Nephron (organoid): Measurements from ENCODE around the gene ARMH3.

Experiments used
- H3K27ac Mint-ChIP-seq, 3 experiments: 2 replicates each; pipeline ENCODE4 v1.8.0; 2020; ENCODE audit warnings: mixed read lengths in 3 of 3, mild to moderate bottlenecking in 2 of 3, moderate library complexity in 1 of 3
- H3K27me3 Mint-ChIP-seq: 2 replicates; pipeline ENCODE4 v1.8.0; 2021; ENCODE audit warnings: low read depth, mild to moderate bottlenecking, moderate library complexity, mixed read lengths
- H3K36me3 Mint-ChIP-seq: 2 replicates; pipeline ENCODE4 v1.8.0; 2020; ENCODE audit warnings: low read depth, mixed read lengths
- H3K4me1 Mint-ChIP-seq: 2 replicates; pipeline ENCODE4 v1.8.0; 2020; ENCODE audit warnings: mixed read lengths
- H3K4me3 Mint-ChIP-seq, 3 experiments: 2 replicates each; pipeline ENCODE4 v1.8.0; 2020; ENCODE audit warnings: mild to moderate bottlenecking in 3 of 3, mixed read lengths in 3 of 3, moderate library complexity in 2 of 3
- H3K9me3 Mint-ChIP-seq: 2 replicates; pipeline ENCODE4 v1.8.0; 2020; ENCODE audit warnings: mixed read lengths
- CTCF ChIP-seq, 3 experiments: fragments of 200-600 bp; sonication (generic); IDR thresholded peaks; one replicate each; pipeline ENCODE4 v1.5.0; 2021; ENCODE audit warnings: antibody characterized with exemption in 3 of 3; ENCODE audit not compliant: unreplicated experiment in 3 of 3

ARMH3 gene

GRCh38 chr10:101939729-101940128 is 116.2 kb downstream of the ARMH3 start:
- Mint-ChIP-seq H3K27me3 (no peaks in the 10 kb centered on the region), H3K4me3 (peak overlapping the region in 1 of 3 experiments; percentile 35), H3K36me3 (peaks cover 13% of the 10 kb centered on the region), H3K9me3 (no peaks in the 10 kb centered on the region), H3K4me1 (peaks cover 51% of the 10 kb centered on the region), H3K27ac (peak overlapping the region in 2 of 3 experiments; percentile 19 to 60)
- TF ChIP-seq CTCF (IDR thresholded peaks at IDR 0.05; ENCODE audit: unreplicated experiment in 3 of 3) = no peak

DNA sequence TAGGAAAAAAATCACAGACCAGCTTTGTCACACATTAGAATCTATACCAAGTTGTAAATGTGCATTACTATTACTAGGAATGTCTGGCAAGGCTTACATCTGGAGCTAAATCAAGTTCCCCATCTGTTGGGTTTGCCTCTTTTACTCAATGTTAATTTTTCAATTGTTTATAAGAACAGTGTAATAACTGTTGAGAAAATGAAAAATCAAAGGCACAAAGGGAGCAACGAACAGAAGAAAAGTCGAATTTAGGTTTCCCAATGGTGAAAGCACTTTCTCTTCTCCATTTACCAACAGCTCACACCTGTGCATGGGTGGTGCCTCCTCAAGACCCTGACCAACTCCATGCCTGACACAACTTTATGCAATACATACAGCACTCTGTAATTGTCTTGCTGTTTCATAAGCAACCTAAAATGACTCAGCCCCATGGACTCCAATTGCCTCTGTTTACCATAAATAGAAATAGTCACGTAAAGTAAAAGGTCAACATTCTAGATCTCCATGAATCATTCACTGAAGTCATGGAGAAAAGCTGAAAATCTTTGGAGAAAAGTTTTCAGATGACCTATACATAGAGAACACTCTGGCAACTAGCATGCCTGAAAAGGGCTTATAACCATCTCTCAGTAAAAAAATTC is 116.8 kb downstream of the ARMH3 start:
- TF ChIP-seq CTCF (IDR thresholded peaks at IDR 0.05; ENCODE audit: unreplicated experiment in 3 of 3) = no peak
- peaks cover 13% of the 10 kb centered on the region for H3K36me3 Mint-ChIP-seq
- peaks cover 57% of the 10 kb centered on the region for H3K4me1 Mint-ChIP-seq
- H3K9me3 Mint-ChIP-seq = no peaks in the 10 kb centered on the region
- H3K27ac Mint-ChIP-seq = peak overlapping the region in 1 of 3 experiments; percentile 63
- no peak overlapping the region for H3K4me3 Mint-ChIP-seq
- H3K27me3 Mint-ChIP-seq = peaks cover 1% of the 10 kb centered on the region

DNA sequence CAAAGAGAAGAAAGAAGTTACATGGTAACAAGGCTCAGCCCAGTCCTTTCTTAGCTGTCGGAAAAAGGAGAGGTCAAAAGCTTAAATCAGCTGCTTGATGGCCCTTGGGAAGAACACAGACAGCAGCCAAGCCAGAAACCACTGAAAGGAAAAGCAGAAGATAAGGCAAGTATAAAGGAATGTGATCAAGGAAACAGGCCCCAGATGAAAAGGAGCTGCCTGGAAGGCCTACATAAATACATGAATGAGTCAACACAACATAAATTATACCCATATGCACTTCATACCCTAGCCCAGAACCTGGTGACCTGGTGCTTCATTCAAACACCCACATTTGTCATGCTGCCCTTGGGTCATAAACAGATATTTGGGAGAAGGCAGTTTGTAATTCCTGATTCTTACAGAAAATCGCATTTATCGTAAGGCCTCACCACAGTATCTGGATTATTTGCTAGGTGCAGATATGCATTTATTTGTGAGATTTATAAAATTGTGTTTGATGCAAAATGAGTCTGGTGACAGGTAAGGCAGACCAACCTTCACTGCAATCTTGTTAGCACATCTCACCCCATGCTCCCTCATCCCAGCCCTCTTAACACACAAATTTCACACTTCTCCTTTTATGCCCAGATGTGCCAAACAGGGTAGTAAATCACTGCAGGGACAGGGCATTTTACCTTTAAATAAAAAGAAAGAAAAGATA is 117.5 kb downstream of the ARMH3 start:
- Mint-ChIP-seq H3K4me3 (peak overlapping the region in 1 of 3 experiments; percentile 5), H3K4me1 (peaks cover 62% of the 10 kb centered on the region), H3K27ac (peak overlapping the region; percentile 63 to 74 (median 68)), H3K9me3 (no peaks in the 10 kb centered on the region), H3K36me3 (peaks cover 10% of the 10 kb centered on the region), H3K27me3 (peaks cover 4% of the 10 kb centered on the region)
- TF ChIP-seq CTCF (IDR thresholded peaks at IDR 0.05; ENCODE audit: unreplicated experiment in 3 of 3) = no peak

GRCh38 chr10:101935431-101935830 is 120.5 kb downstream of the ARMH3 start:
- TF ChIP-seq CTCF (IDR thresholded peaks at IDR 0.05; ENCODE audit: unreplicated experiment in 3 of 3) = no peak
- Mint-ChIP-seq H3K27me3 (peaks cover 4% of the 10 kb centered on the region), H3K4me3 (no peak overlapping the region), H3K4me1 (peaks cover 51% of the 10 kb centered on the region), H3K9me3 (no peaks in the 10 kb centered on the region), H3K36me3 (peaks cover 8% of the 10 kb centered on the region), H3K27ac (peak overlapping the region; percentile 78 to 84 (median 83))

GRCh38 chr10:101934686-101935305 is 121.2 kb downstream of the ARMH3 start:
- Mint-ChIP-seq H3K9me3 (no peaks in the 10 kb centered on the region), H3K4me3 (no peak overlapping the region), H3K4me1 (peaks cover 45% of the 10 kb centered on the region), H3K27me3 (peaks cover 4% of the 10 kb centered on the region), H3K27ac (peak overlapping the region; percentile 78 to 84 (median 83)), H3K36me3 (peaks cover 7% of the 10 kb centered on the region)
- TF ChIP-seq CTCF (IDR thresholded peaks at IDR 0.05; ENCODE audit: unreplicated experiment in 3 of 3) = no peak
